ENCODE measurements around the gene OTOF. TPM values are rescaled to one million over a fixed set of nuclear protein-coding genes. Genes with fewer than 3 reads are reported as not detected.

OTOF gene
- total RNA-seq, 1 experiment from 2014 or later, result not detected

- no TSS peak for BruUV-seq (replicated peaks)
- ChIA-PET POLR2A (ENCODE audit: unreplicated experiment) (no interaction called here), CTCF (no interaction called here)
- DNase-seq, result no peak
- Histone ChIP-seq H3K36me3 (ENCODE audit: low read depth) (no peaks in the 10 kb centered on the region), H3K4me1 (replicated peaks; ENCODE audit: insufficient read depth) (no peaks in the 10 kb centered on the region), H3K27ac (no peak overlapping the region), H3K27me3 (ENCODE audit: insufficient read depth, low read depth) (peaks cover 30% of the 10 kb centered on the region; the same call in 1 of the 2 replicates), H3F3A (ENCODE audit: insufficient read depth, low read depth) (no peaks in the 10 kb centered on the region), H2AFZ (no peak overlapping the region), H4K20me1 (ENCODE audit: insufficient read depth) (no peaks in the 10 kb centered on the region), H3K9me2 (ENCODE audit: insufficient read depth) (no peaks in the 10 kb centered on the region), H3K4me3 (no peak overlapping the region), H3K4me2 (no peak overlapping the region), H3K9me3 (ENCODE audit: insufficient read depth, low read depth) (no peaks in the 10 kb centered on the region), H3K79me2 (ENCODE audit: low read depth) (no peaks in the 10 kb centered on the region)
- TF ChIP-seq CTCF (conservative IDR thresholded peaks at IDR 0.05), result no peak
- TF ChIP-seq EZH2 (IDR thresholded peaks at IDR 0.05; ENCODE audit: low read depth), result no peak
- intact Hi-C loops (cut with micrococcal nuclease; ENCODE audit: unreplicated experiment), result no loop called here
These were observed 10.7 kb upstream of the OTOF start for GRCh38 chr2:26488463-26489212.

- no peaks in the 10 kb centered on the region for H3K9me2 ChIP-seq (ENCODE audit: insufficient read depth)
- H3K4me2 ChIP-seq, result no peak overlapping the region
- H3K4me1 ChIP-seq (replicated peaks; ENCODE audit: insufficient read depth), result no peaks in the 10 kb centered on the region
- CTCF ChIA-PET, result no interaction called here
- peaks cover 30% of the 10 kb centered on the region; the same call in 1 of the 2 replicates for H3K27me3 ChIP-seq (ENCODE audit: insufficient read depth, low read depth)
- no peaks in the 10 kb centered on the region; the same call in 1 of the 2 replicates for H3F3A ChIP-seq (ENCODE audit: insufficient read depth, low read depth)
- no peaks in the 10 kb centered on the region for H3K79me2 ChIP-seq (ENCODE audit: low read depth)
- intact Hi-C loops (cut with micrococcal nuclease; ENCODE audit: unreplicated experiment), result no loop called here
- H3K4me3 ChIP-seq, result no peak overlapping the region
- no peaks in the 10 kb centered on the region for H3K9me3 ChIP-seq (ENCODE audit: insufficient read depth, low read depth)
- no TSS peak for BruUV-seq (replicated peaks)
- H3K27ac ChIP-seq, result no peak overlapping the region
- no peak for TF ChIP-seq CTCF (conservative IDR thresholded peaks at IDR 0.05)
- no peak for TF ChIP-seq EZH2 (IDR thresholded peaks at IDR 0.05; ENCODE audit: low read depth)
- H3K36me3 ChIP-seq (ENCODE audit: low read depth), result no peaks in the 10 kb centered on the region
- no peak for DNase-seq
- POLR2A ChIA-PET (ENCODE audit: unreplicated experiment), result no interaction called here
- H4K20me1 ChIP-seq (ENCODE audit: insufficient read depth), result no peaks in the 10 kb centered on the region
- H2AFZ ChIP-seq, result no peak overlapping the region
These were observed 9.3 kb upstream of the OTOF start for GRCh38 chr2:26487192-26487591.

GRCh38 chr2:26486789-26487188 is 8.9 kb upstream of the OTOF start:
- peaks cover 30% of the 10 kb centered on the region; the same call in 1 of the 2 replicates for H3K27me3 ChIP-seq (ENCODE audit: insufficient read depth, low read depth)
- no peaks in the 10 kb centered on the region for H3K9me3 ChIP-seq (ENCODE audit: insufficient read depth, low read depth)
- no peaks in the 10 kb centered on the region for H3K9me2 ChIP-seq (ENCODE audit: insufficient read depth)
- ChIA-PET CTCF (no interaction called here), POLR2A (ENCODE audit: unreplicated experiment) (no interaction called here)
- TSS peak; percentile 87 for BruUV-seq (replicated peaks)
- no peaks in the 10 kb centered on the region for H4K20me1 ChIP-seq (ENCODE audit: insufficient read depth)
- H3K79me2 ChIP-seq (ENCODE audit: low read depth), result no peaks in the 10 kb centered on the region
- TF ChIP-seq CTCF (conservative IDR thresholded peaks at IDR 0.05), result no peak
- TF ChIP-seq EZH2 (IDR thresholded peaks at IDR 0.05; ENCODE audit: low read depth), result no peak
- intact Hi-C loops (cut with micrococcal nuclease; ENCODE audit: unreplicated experiment), result no loop called here
- H3K4me3 ChIP-seq, result no peak overlapping the region
- DNase-seq, result no peak
- H3K27ac ChIP-seq, result no peak overlapping the region
- no peak overlapping the region for H3K4me2 ChIP-seq
- H3K4me1 ChIP-seq (replicated peaks; ENCODE audit: insufficient read depth), result no peaks in the 10 kb centered on the region
- no peaks in the 10 kb centered on the region for H3K36me3 ChIP-seq (ENCODE audit: low read depth)
- no peak overlapping the region for H2AFZ ChIP-seq
- no peaks in the 10 kb centered on the region; the same call in 1 of the 2 replicates for H3F3A ChIP-seq (ENCODE audit: insufficient read depth, low read depth)

Data from PC-9 (cell line).